Liver (tissue), 9 donors: ENCODE data around the gene B3GNT9. TPM values are rescaled to one million over a fixed set of nuclear protein-coding genes. Genes with fewer than 3 reads are reported as not detected.

Experiments used
- DNase-seq: peaks from one replicate; pipeline ENCODE4 v3.0.0-alpha.2; 2017; ENCODE audit warnings: low spot score
- H3K27ac ChIP-seq, 2 donors: one replicate each; pipeline ENCODE4 v1.7.0; 2013; ENCODE audit warnings: inconsistent platforms in 2 of 2, low read length in 2 of 2, control low read depth in 1 of 2, low read depth in 1 of 2, mild to moderate bottlenecking in 1 of 2
- H3K27me3 ChIP-seq, 4 donors: one replicate each; pipeline versions ENCODE4 v1.6.1 to v1.7.0; 2013; ENCODE audit warnings: low read length in 3 of 4, inconsistent platforms in 1 of 4, mild to moderate bottlenecking in 1 of 4, moderate library complexity in 1 of 4; ENCODE audit not compliant: control insufficient read depth in 4 of 4, insufficient read depth in 4 of 4
- H3K36me3 ChIP-seq, 4 donors: one replicate each; pipeline versions ENCODE4 v1.6.1 to v1.7.0; 2013; ENCODE audit warnings: low read length in 3 of 4, mild to moderate bottlenecking in 3 of 4, low read depth in 1 of 4, moderate library complexity in 1 of 4; ENCODE audit not compliant: control insufficient read depth in 4 of 4, insufficient read depth in 3 of 4
- H3K4me1 ChIP-seq, 4 donors: one replicate each; pipeline versions ENCODE4 v1.6.1 to v1.7.0; 2013; ENCODE audit warnings: low read length in 3 of 4, mild to moderate bottlenecking in 3 of 4, moderate library complexity in 1 of 4; ENCODE audit not compliant: control insufficient read depth in 4 of 4, insufficient read depth in 4 of 4
- H3K4me3 ChIP-seq, 3 donors: one replicate each; pipeline versions ENCODE4 v1.6.1 to v1.7.0; 2013; ENCODE audit warnings: low read length in 3 of 3, control low read depth in 1 of 3, low read depth in 1 of 3, mild to moderate bottlenecking in 1 of 3
- H3K9ac ChIP-seq, 2 donors: one replicate each; pipeline ENCODE4 v1.7.0; 2013; ENCODE audit warnings: low read length in 2 of 2, mild to moderate bottlenecking in 2 of 2, moderate library complexity in 2 of 2, control low read depth in 1 of 2, low read depth in 1 of 2
- H3K9me3 ChIP-seq, 4 donors: one replicate each; pipeline versions ENCODE4 v1.6.1 to v1.7.0; 2013; ENCODE audit warnings: low read length in 3 of 4; ENCODE audit not compliant: control insufficient read depth in 4 of 4
- EGR1 ChIP-seq, 2 donors: IDR thresholded peaks; 2 replicates each; pipeline ENCODE4 v1.6.1; 2016 to 2018; ENCODE audit warnings: antibody characterized with exemption in 2 of 2, low read depth in 2 of 2
- FOXA1 ChIP-seq: IDR thresholded peaks from 2 replicates; pipeline ENCODE4 v1.6.1; 2016; ENCODE audit warnings: antibody characterized with exemption
- FOXA2 ChIP-seq: IDR thresholded peaks from 2 replicates; pipeline ENCODE4 v1.6.1; 2016; ENCODE audit warnings: antibody characterized with exemption
- GABPA ChIP-seq, 2 donors: IDR thresholded peaks in 1 of 2; conservative IDR thresholded peaks in 1 of 2; 2 replicates each; pipeline ENCODE4 v1.6.1; 2016; ENCODE audit warnings: antibody characterized with exemption in 2 of 2, mild to moderate bottlenecking in 1 of 2, moderate library complexity in 1 of 2
- HNF4A ChIP-seq, 2 donors: conservative IDR thresholded peaks; 2 replicates each; pipeline ENCODE4 v1.6.1; 2016; ENCODE audit warnings: antibody characterized with exemption in 2 of 2, mild to moderate bottlenecking in 2 of 2
- HNF4G ChIP-seq: IDR thresholded peaks from 2 replicates; pipeline ENCODE4 v1.6.1; 2016; ENCODE audit warnings: antibody characterized with exemption
- JUND ChIP-seq, 2 donors: IDR thresholded peaks; 2 replicates each; pipeline ENCODE4 v1.6.1; 2016; ENCODE audit warnings: antibody characterized with exemption in 2 of 2
- NR2F2 ChIP-seq: IDR thresholded peaks from 2 replicates; pipeline ENCODE4 v1.6.1; 2016; ENCODE audit warnings: antibody characterized with exemption
- RAD21 ChIP-seq, 2 donors: IDR thresholded peaks; 2 replicates each; pipeline ENCODE4 v1.6.1; 2016; ENCODE audit warnings: antibody characterized with exemption in 2 of 2, mild to moderate bottlenecking in 2 of 2
- RXRA ChIP-seq, 2 donors: IDR thresholded peaks; 2 replicates each; pipeline ENCODE4 v1.6.1; 2017 to 2018; ENCODE audit warnings: antibody characterized with exemption in 2 of 2, mild to moderate bottlenecking in 1 of 2
- SP1 ChIP-seq: IDR thresholded peaks from 2 replicates; pipeline ENCODE4 v1.6.1; 2018; ENCODE audit warnings: antibody characterized with exemption, mild to moderate bottlenecking
- TAF1 ChIP-seq: conservative IDR thresholded peaks from 2 replicates; pipeline ENCODE4 v1.6.1; 2016; ENCODE audit warnings: antibody characterized with exemption, mild to moderate bottlenecking
- YY1 ChIP-seq: IDR thresholded peaks from 2 replicates; pipeline ENCODE4 v1.6.1; 2016; ENCODE audit warnings: antibody characterized with exemption, mild to moderate bottlenecking
- WGBS: extraction: QIAGEN DNeasy Blood & Tissue Kit; methylation state at CpG from one replicate; pipeline ENCODE4 v1.1.7; 2013; 5-methylcytosine and 5-hydroxymethylcytosine counted together
- polyA plus RNA-seq, 2 donors: library from polyadenylated mRNA; stranded (reverse) in 1 of 2; unstranded in 1 of 2; fragments of 200-250 nt in 1 of 2; fragments of >200 nt in 1 of 2; fragmentation: Nextera tagmentation in 1 of 2; extraction: Ambion mirVana in 1 of 2; gene quantifications; one replicate each; pipeline versions ENCODE4 v1.2.1 to v1.2.3, GENCODE V29; 2013 to 2015
- total RNA-seq, 2 donors: library from RNA; depleted of rRNA; stranded (reverse); fragments of >200 nt; gene quantifications; one replicate each; pipeline ENCODE4 v1.2.3, GENCODE V29; 2014
- TF ChIP-seq, protein P1 (sequence below): IDR thresholded peaks from 2 replicates; pipeline ENCODE4 v1.6.1; 2016; ENCODE audit warnings: antibody characterized with exemption
- TF ChIP-seq, protein P2 (sequence below): IDR thresholded peaks from 2 replicates; pipeline ENCODE4 v1.6.1; 2016; ENCODE audit warnings: antibody characterized with exemption
- TF ChIP-seq, protein P3 (sequence below): fragments of 150-350 bp; IDR thresholded peaks from 2 replicates; pipeline ENCODE4 v1.5.1; 2017; ENCODE audit warnings: improper control_type of control experiment, low read depth, low read length; ENCODE audit not compliant: missing input control
- donor health status: healthy.
- donor health status: healthy.
- donor health status: healthy.
- donor health status: healthy.
- donor health status: healthy.

Gene B3GNT9
- total and polyA plus RNA-seq, 4 donors = 0.43 to 2.3 (median 1.4) TPM

DNA sequence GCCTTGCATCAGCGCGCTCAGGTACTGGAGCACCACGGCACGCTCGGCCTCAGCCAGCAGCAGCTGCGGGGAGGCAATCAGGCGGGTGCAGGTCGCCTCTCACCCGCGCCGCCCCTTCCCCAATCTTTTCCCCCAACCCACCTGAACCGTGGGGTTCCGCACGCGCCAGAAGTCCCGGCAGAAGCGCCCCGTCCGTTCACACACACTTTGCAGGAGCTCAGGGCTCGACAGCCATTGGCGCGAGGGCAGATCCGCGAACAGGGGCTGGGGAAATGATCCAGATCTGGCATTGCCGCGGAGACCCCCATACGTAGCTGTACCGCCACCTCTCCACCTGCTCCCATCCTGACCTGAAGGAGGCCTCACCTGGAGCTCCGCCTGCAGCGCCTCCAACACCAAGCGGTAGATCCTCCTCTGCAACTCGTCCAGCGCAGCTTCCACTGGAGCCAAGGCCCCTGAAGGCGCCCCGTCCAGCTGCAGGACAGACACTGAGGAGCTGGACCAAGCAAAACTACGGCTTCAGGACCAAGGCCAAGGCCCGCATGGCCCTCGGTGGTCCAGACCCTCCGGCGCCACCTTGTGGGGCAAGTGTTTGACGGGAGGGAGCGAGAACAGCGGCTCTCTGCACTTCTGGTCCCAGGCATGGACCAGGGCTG lies 34.3 kb upstream of the B3GNT9 start (continued):
- TF ChIP-seq FOXA1 (no peak), FOXA2 (no peak)

DNA sequence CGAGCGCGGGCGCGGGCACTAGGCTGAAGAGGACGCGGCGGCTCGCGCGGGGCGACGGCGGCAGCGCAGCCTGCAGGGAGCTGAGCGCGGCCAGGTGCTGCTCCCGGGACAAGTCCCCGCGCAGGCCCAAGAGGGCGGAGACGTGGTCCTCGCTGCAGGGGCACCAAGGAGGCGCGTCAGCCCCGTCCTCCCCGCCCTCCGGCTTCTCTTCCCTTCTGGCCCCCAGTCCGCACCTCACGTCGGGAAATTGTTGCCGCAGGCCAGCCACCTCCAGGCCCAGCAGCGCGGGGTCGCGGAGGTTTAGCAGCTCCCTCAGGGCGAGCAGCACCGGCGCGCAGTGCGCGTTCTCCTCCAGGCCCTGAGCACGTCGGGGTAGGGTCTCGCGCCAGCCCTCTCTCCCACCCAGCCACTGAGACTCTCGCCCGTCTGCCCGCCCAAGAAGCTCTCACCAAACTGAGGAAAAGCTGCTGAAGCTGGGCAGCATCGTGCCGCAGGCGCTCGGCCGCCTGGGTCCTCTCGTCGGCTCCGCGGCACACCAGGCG lies 33.7 kb upstream of the B3GNT9 start:
- TF ChIP-seq JUND (IDR thresholded peaks at IDR 0.05) = no peak
- TF ChIP-seq RAD21 (IDR thresholded peaks at IDR 0.05) = no peak
- no peak for TF ChIP-seq HNF4A (conservative IDR thresholded peaks at IDR 0.05)
- TF ChIP-seq SP1 = no peak
- TF ChIP-seq GABPA (IDR thresholded peaks at IDR 0.05 in 1 of 2, conservative IDR thresholded peaks at IDR 0.05 in 1 of 2) = no peak
- TF ChIP-seq, protein P1, sequence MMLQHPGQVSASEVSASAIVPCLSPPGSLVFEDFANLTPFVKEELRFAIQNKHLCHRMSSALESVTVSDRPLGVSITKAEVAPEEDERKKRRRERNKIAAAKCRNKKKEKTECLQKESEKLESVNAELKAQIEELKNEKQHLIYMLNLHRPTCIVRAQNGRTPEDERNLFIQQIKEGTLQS = no peak
- TF ChIP-seq, protein P2, sequence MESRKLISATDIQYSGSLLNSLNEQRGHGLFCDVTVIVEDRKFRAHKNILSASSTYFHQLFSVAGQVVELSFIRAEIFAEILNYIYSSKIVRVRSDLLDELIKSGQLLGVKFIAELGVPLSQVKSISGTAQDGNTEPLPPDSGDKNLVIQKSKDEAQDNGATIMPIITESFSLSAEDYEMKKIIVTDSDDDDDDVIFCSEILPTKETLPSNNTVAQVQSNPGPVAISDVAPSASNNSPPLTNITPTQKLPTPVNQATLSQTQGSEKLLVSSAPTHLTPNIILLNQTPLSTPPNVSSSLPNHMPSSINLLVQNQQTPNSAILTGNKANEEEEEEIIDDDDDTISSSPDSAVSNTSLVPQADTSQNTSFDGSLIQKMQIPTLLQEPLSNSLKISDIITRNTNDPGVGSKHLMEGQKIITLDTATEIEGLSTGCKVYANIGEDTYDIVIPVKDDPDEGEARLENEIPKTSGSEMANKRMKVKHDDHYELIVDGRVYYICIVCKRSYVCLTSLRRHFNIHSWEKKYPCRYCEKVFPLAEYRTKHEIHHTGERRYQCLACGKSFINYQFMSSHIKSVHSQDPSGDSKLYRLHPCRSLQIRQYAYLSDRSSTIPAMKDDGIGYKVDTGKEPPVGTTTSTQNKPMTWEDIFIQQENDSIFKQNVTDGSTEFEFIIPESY = no peak
- TF ChIP-seq HNF4G = no peak
- no peak for TF ChIP-seq TAF1
- no peak for TF ChIP-seq RXRA (IDR thresholded peaks at IDR 0.05)
- no peak for TF ChIP-seq EGR1 (IDR thresholded peaks at IDR 0.05; ENCODE audit: low read depth in 2 of 2)
- TF ChIP-seq, protein P3, sequence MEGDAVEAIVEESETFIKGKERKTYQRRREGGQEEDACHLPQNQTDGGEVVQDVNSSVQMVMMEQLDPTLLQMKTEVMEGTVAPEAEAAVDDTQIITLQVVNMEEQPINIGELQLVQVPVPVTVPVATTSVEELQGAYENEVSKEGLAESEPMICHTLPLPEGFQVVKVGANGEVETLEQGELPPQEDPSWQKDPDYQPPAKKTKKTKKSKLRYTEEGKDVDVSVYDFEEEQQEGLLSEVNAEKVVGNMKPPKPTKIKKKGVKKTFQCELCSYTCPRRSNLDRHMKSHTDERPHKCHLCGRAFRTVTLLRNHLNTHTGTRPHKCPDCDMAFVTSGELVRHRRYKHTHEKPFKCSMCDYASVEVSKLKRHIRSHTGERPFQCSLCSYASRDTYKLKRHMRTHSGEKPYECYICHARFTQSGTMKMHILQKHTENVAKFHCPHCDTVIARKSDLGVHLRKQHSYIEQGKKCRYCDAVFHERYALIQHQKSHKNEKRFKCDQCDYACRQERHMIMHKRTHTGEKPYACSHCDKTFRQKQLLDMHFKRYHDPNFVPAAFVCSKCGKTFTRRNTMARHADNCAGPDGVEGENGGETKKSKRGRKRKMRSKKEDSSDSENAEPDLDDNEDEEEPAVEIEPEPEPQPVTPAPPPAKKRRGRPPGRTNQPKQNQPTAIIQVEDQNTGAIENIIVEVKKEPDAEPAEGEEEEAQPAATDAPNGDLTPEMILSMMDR = no peak
- TF ChIP-seq FOXA2 = no peak
- TF ChIP-seq YY1 = no peak
- peak overlapping the region; percentile 58 to 69 (median 66) for H3K4me3 ChIP-seq
- peak overlapping the region; percentile 84 to 85 for H3K27ac ChIP-seq
- 13% methylated on average over 59 of the region's 59 CpGs for WGBS
- DNase-seq = no peak
- H3K9me3 ChIP-seq = no peaks in the 10 kb centered on the region
- H3K36me3 ChIP-seq = no peaks in the 10 kb centered on the region
- H3K9ac ChIP-seq = no peak overlapping the region
- H3K27me3 ChIP-seq = no peaks in the 10 kb centered on the region
- H3K4me1 ChIP-seq = peaks cover 8 to 28% (median 19%) of the 10 kb centered on the region in 4 donors

DNA sequence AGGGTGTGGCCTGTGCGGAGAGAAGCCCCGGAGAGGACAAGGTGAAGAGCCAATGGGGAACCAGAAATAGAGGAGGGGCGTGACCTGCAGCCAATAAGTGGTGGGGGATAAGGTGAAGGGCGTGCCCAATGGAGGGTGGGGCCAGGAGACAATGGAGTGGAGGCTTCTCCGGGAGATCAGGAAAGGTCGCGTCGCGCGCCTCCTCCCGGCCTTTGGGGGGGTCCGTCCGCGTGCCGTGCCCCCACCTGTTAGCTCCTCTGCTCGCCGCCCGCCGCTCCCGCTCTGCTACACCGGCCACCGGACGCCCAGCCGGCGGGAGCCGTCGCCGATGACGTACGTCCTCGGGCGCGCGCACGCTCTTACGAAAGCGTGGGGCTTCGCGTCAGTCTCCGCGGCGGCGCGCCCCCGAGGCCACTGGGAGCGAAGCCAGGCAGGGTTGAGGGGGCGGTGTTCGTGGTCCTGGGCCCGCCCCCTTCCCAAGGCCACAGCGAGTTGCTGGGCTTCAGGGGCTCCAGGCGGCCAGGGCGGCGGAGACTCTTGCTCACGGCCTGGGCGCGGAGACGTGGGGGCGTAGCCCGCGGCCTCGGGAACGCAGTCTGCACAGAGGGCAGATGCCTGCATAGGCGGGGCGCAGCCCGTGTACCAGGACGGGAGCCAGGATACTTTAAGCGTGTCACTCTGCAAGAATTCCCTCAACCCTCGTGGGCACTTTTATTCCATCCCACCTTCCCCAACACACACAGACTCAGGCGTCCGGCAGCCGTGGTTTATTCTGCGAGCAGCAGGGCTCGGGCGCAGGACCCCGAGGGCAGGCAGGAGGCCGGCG lies 33.0 kb upstream of the B3GNT9 start, which contains the start of gene MATCAP1:
Gene MATCAP1, minus strand, starts transcription at position 337 of the 826 bp plus-strand sequence. CDS start 3,353 bp downstream, outside the sequence.
- peak; percentile 88 for DNase-seq
- H3K9ac ChIP-seq = peak within 1 kb of the TSS in 1 of 2 donors; percentile 53
- H3K27me3 ChIP-seq = no peaks in the 10 kb centered on the region
- H3K36me3 ChIP-seq = no peaks in the 10 kb centered on the region
- peak within 1 kb of the TSS; percentile 58 to 69 (median 66) for H3K4me3 ChIP-seq
- WGBS = under 1% methylated on average over 77 of the region's 77 CpGs
- H3K9me3 ChIP-seq = no peaks in the 10 kb centered on the region
- TF ChIP-seq YY1 = peak; percentile 70
- TF ChIP-seq GABPA (IDR thresholded peaks at IDR 0.05 in 1 of 2, conservative IDR thresholded peaks at IDR 0.05 in 1 of 2) = peak in 1 of 2 donors; percentile 37
- TF ChIP-seq NR2F2 = peak; percentile 41
- peak; percentile 5 to 20 for TF ChIP-seq RXRA (IDR thresholded peaks at IDR 0.05)
- peak; percentile 70 for TF ChIP-seq SP1
- TF ChIP-seq, protein P2 = no peak
- no peak for TF ChIP-seq RAD21 (IDR thresholded peaks at IDR 0.05)
- peak; percentile 75 to 76 for TF ChIP-seq EGR1 (IDR thresholded peaks at IDR 0.05; ENCODE audit: low read depth in 2 of 2)
- TF ChIP-seq HNF4A (conservative IDR thresholded peaks at IDR 0.05) = no peak
- peak within 1 kb of the TSS; percentile 84 to 85 for H3K27ac ChIP-seq
- peaks cover 8 to 29% (median 19%) of the 10 kb centered on the region in 4 donors for H3K4me1 ChIP-seq
